ENCODE results near the gene PPP1R13B. TPM values are rescaled to one million over a fixed set of nuclear protein-coding genes. Genes with fewer than 3 reads are reported as not detected.
"Not testable (repeated sequence)": the region's sequence is repeated elsewhere in the genome, so short reads cannot be mapped to it uniquely, and the experiment has no call there.

The PPP1R13B gene
- total RNA-seq, 2 experiments from 2014 or later: 17.0 to 17.7 TPM

DNA sequence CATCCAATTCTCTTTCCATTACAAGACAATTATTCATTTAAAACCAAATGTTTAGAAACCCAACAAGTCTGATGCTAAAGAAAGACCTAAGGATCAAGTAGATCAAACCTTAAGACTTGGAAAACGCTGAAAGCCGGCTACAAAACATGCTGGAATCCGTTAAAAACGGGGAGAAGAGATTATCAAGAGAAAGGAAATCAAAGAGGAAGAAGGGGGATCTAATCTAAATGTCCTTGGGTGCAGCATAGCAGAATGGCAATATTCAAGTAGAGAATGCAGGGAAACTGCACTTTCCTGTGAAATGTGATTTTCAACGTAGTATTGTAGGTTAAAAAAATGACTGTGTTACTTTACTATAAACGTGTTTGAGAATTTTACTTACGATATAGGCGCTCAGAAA is 1.3 kb downstream of the PPP1R13B start:
- DNase-seq: no peak
- no peaks in the 10 kb centered on the region for H3K9me3 Mint-ChIP-seq
- H3K27me3 Mint-ChIP-seq: peaks cover 20% of the 10 kb centered on the region
- H3K27ac Mint-ChIP-seq: no peak overlapping the region
- ATAC-seq (ENCODE audit: low read depth): no peak
- H3K4me3 Mint-ChIP-seq: peak overlapping the region; percentile 88
- peaks cover 11% of the 10 kb centered on the region for H3K4me1 Mint-ChIP-seq
- POLR2A ChIA-PET: no interaction called here
- H3K36me3 Mint-ChIP-seq: peaks cover 2% of the 10 kb centered on the region

DNA sequence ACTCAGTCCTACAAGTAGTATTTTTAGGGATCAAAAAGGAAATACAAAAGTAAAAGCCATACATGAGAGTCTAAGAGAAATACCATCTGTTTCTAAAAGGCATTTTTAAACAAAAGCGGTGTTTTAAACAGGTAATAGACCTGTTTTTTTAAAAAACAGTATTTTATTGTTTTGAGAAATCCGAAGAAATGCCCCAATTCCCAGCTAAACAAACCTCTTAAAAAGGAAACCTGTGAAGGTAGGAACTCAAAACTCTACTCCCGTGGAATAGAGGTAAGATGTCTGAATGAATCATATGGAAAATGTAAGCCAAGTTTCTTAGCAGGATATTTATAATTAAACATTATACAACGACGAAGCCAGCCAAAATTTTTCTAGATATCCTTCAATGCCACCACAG is 2.0 kb downstream of the PPP1R13B start:
- no peak for ATAC-seq (ENCODE audit: low read depth)

DNA sequence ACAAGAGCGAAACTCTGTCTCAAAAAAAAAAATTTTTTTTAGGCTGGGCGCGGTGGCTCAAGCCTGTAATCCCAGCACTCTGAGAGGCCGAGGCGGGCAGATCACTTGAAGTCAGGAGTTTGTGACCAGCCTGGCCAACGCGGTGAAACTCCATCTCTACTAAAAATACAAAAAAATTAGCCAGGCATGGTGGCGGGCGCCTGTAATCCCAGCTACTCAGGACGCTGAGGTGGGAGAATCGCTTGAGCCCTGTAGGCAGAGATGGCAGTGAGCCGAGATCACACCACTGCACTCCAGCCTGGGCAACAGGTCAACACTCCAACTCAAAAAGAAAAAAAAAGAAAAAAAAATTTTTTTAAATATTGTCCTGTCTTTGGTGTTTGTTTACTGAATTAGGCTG is 6.1 kb downstream of the PPP1R13B start:
- H3K27me3 Mint-ChIP-seq; DNase-seq; POLR2A ChIA-PET; ATAC-seq (ENCODE audit: low read depth); H3K4me3 Mint-ChIP-seq; H3K9me3 Mint-ChIP-seq; H3K36me3 Mint-ChIP-seq; H3K27ac Mint-ChIP-seq: not testable (repeated sequence)
- peaks cover 14% of the 10 kb centered on the region for H3K4me1 Mint-ChIP-seq

More for the DNA sequence above, 2.0 kb downstream of the PPP1R13B start:
- Mint-ChIP-seq H3K36me3 (peaks cover 2% of the 10 kb centered on the region), H3K4me1 (peaks cover 11% of the 10 kb centered on the region), H3K27me3 (peaks cover 20% of the 10 kb centered on the region), H3K9me3 (no peaks in the 10 kb centered on the region), H3K27ac (no peak overlapping the region), H3K4me3 (no peak overlapping the region)
- no peak for DNase-seq
- POLR2A ChIA-PET: no interaction called here

DNA sequence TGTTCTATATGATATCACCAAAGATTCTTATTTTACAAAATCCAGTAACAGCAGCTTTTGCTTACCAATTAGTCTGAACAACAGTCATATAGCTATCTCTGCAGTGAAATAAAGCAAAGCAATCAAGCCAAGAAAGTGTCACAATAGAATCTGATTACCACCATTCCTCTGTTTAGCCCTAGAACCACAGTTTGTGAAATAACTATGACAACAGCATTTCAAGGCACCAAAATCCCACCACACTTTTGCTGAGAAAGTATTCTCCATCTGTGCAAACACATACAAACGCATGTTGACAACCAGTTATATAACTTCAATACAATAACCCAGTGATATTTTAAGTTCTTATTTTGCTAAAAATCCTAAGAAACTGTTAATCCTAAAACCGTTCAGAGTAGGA is 7.4 kb downstream of the PPP1R13B start:
- peaks cover 5% of the 10 kb centered on the region for H3K4me1 Mint-ChIP-seq
- ATAC-seq (ENCODE audit: low read depth) (no peak), DNase-seq (no peak)
- no peak overlapping the region for H3K27ac Mint-ChIP-seq
- peaks cover 3% of the 10 kb centered on the region for H3K36me3 Mint-ChIP-seq
- H3K27me3 Mint-ChIP-seq: no peaks in the 10 kb centered on the region
- POLR2A ChIA-PET: no interaction called here
- H3K4me3 Mint-ChIP-seq: no peak overlapping the region
- no peaks in the 10 kb centered on the region for H3K9me3 Mint-ChIP-seq

DNA sequence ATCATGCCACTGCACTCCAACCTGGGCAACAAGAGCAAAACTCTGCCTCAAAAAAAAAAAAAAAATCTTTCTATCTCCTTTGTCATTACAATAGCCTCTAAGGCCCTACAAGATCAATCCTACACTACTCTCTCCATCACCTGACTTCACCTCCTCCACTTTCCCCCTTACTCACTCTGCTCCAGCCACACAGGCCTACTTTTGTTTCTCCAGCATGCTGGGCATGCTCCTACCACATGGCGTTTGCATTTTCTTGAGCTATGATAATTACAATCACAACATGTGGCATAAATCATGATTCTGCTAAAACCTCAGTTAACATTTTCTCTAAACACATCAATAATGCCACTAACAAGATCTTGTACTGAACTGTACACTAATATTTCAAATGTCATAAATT is 7.8 kb downstream of the PPP1R13B start:
- POLR2A ChIA-PET: no interaction called here
- Mint-ChIP-seq H3K4me3 (no peak overlapping the region), H3K36me3 (peaks cover 3% of the 10 kb centered on the region), H3K4me1 (peaks cover 5% of the 10 kb centered on the region), H3K27ac (peak overlapping the region; percentile 46), H3K27me3 (no peaks in the 10 kb centered on the region), H3K9me3 (no peaks in the 10 kb centered on the region)
- no peak for DNase-seq
- ATAC-seq (ENCODE audit: low read depth): no peak

DNA sequence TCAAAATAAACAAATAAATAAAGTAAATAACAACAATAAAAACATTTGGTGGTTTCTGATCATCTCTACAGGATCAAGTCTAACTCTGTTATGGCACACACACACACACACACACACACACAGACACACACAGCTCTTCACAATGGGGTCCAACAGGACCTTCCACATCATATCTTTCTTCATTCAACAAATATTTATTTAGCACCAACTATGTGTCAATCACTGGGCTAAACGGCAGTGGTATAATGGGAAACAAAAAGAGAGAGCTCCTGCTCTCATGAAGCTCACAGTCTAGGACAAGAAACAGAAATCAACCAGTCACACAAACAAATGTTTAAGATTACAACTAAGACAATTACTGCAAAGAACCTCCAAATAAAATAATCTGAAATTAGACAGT is 9.3 kb downstream of the PPP1R13B start:
- Mint-ChIP-seq H3K4me1 (peaks cover 7% of the 10 kb centered on the region), H3K4me3 (no peak overlapping the region), H3K9me3 (no peaks in the 10 kb centered on the region), H3K27me3 (peaks cover under 1% of the 10 kb centered on the region), H3K27ac (no peak overlapping the region), H3K36me3 (peaks cover 3% of the 10 kb centered on the region)
- no peak for ATAC-seq (ENCODE audit: low read depth)
- POLR2A ChIA-PET: interaction anchor here (1.2 kb wide), 1 partner anchor 43 kb away, joined by 3 read pairs; no protein-coding TSS in a partner anchor
- no peak for DNase-seq

DNA sequence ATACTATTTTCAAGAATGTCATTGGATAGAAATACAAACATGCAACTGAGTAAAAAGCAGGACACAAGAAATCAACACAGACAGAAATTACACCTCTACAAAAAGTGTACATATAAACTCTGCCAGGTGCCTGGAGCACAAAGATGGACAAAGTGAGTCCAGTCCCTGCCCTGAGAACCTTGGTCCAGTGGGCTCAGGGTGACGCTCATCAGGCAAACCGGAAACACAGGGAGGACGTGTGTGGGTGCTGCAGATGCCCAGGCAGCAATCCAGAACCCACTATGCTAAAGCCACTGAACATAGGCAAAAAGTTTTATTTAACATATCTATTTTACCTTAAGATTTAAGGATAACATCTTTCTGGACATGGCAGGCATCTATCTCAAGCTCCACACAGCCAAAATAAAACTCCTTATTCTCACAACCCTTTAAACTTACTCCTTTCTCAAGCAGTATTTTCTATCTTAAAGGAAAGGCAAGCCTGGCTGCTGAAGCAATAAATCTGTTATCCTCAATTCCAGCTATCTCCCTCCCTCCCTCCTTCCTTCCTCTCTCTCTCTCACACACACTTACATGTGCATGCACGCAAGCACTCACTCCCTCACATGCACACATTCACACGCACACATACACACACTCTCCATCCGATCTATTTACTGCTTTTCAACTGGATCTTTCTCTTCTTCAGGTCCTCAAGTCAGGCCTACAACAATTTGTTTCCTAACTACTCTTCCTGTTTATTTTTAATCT is 10.2 kb downstream of the PPP1R13B start:
- Mint-ChIP-seq H3K9me3 (no peaks in the 10 kb centered on the region), H3K27ac (no peak overlapping the region), H3K4me1 (peaks cover 9% of the 10 kb centered on the region), H3K27me3 (peaks cover 2% of the 10 kb centered on the region), H3K4me3 (no peak overlapping the region), H3K36me3 (peaks cover 3% of the 10 kb centered on the region)
- POLR2A ChIA-PET: interaction anchor here (0.7 to 1.2 kb wide), 2 partner anchors 44 to 89 kb away, joined by 3 to 5 read pairs; no protein-coding TSS in a partner anchor
- ATAC-seq (ENCODE audit: low read depth) (no peak), DNase-seq (no peak)

DNA sequence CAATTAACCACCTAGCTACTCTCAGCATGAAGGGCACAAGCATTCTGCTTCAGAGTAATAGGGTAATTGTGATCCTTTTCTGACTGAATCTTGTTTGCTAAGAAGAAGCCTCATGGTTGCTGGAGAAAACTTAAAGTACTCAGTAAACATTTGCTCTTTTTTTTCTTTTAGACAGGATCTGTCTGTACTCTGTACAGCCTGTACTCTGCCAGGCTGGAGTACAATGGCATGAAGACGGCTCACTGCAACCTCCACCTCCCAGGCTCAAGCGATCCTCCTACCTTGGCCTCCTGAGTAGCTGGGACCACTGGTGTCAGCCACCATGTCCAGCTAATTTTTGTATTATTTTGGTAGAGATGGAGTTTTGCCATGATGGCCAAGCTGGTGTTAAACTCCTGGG is 12.4 kb downstream of the PPP1R13B start:
- Mint-ChIP-seq H3K4me1 (peaks cover 10% of the 10 kb centered on the region), H3K4me3 (no peak overlapping the region), H3K27me3 (peaks cover 2% of the 10 kb centered on the region), H3K9me3 (no peaks in the 10 kb centered on the region), H3K36me3 (peaks cover 3% of the 10 kb centered on the region), H3K27ac (no peak overlapping the region)
- POLR2A ChIA-PET: interaction anchor here (0.6 kb wide), 1 partner anchor 26 kb away, joined by 3 read pairs; no protein-coding TSS in a partner anchor
- no peak for ATAC-seq (ENCODE audit: low read depth)
- DNase-seq: no peak

DNA sequence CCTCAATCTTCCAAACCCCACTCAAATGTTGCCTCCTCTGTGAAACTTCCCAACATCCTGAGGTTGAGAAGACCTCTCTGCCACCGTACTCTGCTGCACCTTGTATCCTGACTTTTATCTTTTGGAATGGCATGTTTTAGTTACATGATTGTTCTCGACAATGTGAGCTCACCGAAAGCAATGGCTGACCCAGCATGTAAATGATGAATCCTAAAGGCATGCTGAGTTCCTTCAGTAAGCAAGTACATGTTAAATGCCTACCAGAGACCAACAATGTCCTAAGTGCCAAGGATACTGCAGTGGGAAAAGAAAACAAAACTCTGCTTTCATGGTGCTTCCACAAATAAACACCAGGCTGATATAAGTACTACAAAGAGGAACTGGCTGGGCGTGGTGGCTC is 13.7 kb downstream of the PPP1R13B start:
- Mint-ChIP-seq H3K4me1 (peaks cover 7% of the 10 kb centered on the region), H3K27ac (no peak overlapping the region), H3K27me3 (peaks cover 2% of the 10 kb centered on the region), H3K36me3 (no peaks in the 10 kb centered on the region), H3K9me3 (no peaks in the 10 kb centered on the region), H3K4me3 (no peak overlapping the region)
- ATAC-seq (ENCODE audit: low read depth) (no peak), DNase-seq (no peak)
- POLR2A ChIA-PET: interaction anchor here (0.7 kb wide), 1 partner anchor 210 kb away, joined by 4 read pairs; no protein-coding TSS in a partner anchor

DNA sequence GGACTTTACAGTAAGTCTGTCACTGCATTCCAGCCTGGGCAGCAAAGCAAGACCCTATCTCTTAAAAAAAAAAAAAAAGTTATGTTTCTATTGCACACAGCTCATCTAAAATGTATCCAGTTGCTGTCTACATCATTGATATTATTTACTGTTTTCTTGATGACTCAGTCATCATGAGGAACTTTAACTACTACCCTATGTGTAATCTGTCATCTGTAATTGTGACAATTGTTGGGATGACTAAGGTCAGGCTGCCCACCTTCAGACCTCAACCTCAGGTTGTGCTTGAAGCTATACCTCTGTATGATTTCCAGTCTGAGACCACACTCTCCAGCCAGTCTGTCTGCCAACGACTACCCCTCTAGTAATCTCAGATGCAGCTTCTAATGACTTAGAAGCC is 15.3 kb downstream of the PPP1R13B start:
- no peak overlapping the region for H3K27ac Mint-ChIP-seq
- peaks cover 4% of the 10 kb centered on the region for H3K4me1 Mint-ChIP-seq
- no peak for ATAC-seq (ENCODE audit: low read depth)
- H3K27me3 Mint-ChIP-seq: peaks cover 2% of the 10 kb centered on the region
- POLR2A ChIA-PET: no interaction called here
- H3K36me3 Mint-ChIP-seq: no peaks in the 10 kb centered on the region
- DNase-seq: no peak
- no peaks in the 10 kb centered on the region for H3K9me3 Mint-ChIP-seq
- no peak overlapping the region for H3K4me3 Mint-ChIP-seq

DNA sequence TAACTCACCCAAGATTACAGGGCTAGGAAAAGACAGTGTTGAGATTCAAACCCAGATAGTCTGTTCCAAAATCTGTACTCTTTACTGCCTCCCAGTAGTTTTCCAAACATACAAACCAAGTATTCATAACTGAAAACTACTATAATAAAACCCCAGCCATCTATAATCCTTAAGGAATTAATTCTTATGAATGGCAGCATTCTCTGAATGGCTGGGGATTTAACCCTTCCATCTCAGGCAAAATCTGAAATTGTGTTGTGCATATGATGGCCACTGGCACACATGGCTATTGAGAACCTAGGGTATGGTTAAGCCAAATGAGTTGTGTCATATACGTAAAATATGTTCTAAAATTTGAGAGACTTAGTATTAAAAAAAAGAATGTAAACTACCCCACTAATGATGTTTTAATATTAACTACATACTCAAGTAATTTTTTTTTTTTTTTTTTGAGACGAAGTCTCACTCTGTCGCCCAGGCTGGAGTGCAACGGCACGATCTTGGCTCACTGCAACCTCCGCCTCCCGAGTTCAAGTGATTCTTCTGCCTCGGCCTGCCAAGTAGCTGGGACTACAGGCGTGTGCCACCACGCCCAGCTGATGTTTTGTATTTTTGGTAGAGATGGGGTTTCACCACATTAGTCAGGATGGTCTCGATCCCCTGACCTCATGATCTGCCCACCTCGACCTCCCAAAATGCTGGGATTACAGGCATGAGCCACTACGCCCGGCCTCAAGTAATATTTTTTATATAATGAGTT is 16.7 kb downstream of the PPP1R13B start:
- Mint-ChIP-seq H3K27me3 (peaks cover 2% of the 10 kb centered on the region), H3K36me3 (no peaks in the 10 kb centered on the region), H3K27ac (no peak overlapping the region), H3K4me3 (no peak overlapping the region), H3K9me3 (no peaks in the 10 kb centered on the region), H3K4me1 (peaks cover 4% of the 10 kb centered on the region)
- DNase-seq (no peak), ATAC-seq (ENCODE audit: low read depth) (no peak)
- POLR2A ChIA-PET: no interaction called here

DNA sequence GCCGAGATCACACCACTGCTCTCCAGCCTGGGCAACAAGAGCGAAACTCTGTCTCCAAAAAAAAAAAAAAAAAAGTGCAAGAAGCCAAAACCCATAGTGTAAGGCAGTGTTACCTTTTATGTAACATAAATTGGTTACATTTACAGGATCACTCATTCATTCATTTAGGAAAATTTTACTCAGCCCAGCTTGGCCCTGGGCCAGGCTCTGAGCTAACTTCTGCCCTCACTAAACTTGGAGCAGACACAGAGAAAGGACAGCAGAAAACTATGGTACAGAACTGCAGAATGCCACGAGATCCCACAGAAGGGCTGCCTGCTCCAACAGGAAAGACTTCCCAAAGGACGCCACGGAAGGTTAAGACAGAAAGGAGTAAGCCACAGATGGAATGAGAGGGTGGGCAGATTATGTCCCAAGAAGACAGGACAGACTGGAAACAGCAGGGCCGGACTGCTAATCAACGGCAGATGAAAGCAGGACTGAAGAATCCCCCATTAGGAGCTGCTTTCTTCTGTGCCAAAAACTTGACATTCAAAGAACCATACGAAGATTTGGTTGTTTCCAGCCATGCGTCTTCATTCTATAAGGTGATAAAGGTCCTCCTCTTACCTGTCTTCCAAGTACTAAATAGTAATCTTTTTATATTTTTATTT is 18.9 kb downstream of the PPP1R13B start:
- Mint-ChIP-seq H3K27ac (no peak overlapping the region), H3K36me3 (no peaks in the 10 kb centered on the region), H3K9me3 (no peaks in the 10 kb centered on the region), H3K27me3 (peaks cover 2% of the 10 kb centered on the region), H3K4me3 (no peak overlapping the region), H3K4me1 (peaks cover 4% of the 10 kb centered on the region)
- no peak for ATAC-seq (ENCODE audit: low read depth)
- POLR2A ChIA-PET: no interaction called here
- no peak for DNase-seq

DNA sequence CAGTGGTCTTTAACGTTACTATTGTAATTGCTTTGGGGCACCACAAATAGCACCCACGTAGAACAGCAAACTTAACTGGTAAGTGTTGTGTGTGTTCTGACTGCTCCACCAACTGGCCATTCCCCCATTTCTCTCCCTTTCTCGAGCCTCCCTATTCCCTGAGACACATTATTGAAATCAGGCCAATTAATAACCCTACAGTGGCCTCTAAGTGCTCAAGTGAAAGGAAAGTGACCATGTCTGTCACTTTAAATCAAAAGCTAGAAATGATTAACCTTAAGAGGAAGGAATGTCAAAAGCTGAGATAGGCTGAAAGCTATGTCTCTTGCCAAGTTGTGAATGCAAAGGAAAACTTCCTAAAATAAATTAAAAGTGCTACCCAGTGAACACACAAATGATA is 22.3 kb downstream of the PPP1R13B start:
- Mint-ChIP-seq H3K36me3 (no peaks in the 10 kb centered on the region), H3K4me3 (no peak overlapping the region), H3K27ac (no peak overlapping the region), H3K27me3 (peaks cover 2% of the 10 kb centered on the region), H3K9me3 (peaks cover 2% of the 10 kb centered on the region), H3K4me1 (peaks cover 6% of the 10 kb centered on the region)
- POLR2A ChIA-PET: interaction anchor here (0.5 kb wide), 1 partner anchor 13 kb away, joined by 4 read pairs; no protein-coding TSS in a partner anchor
- ATAC-seq (ENCODE audit: low read depth): no peak
- DNase-seq: no peak
